H9 (cell line): ENCODE data around the gene RNASEH2B. TPM values are rescaled to one million over a fixed set of nuclear protein-coding genes. Genes with fewer than 3 reads are reported as not detected.

ENCODE experiments used
- DNase-seq: peaks from one replicate; pipeline ENCODE4 v3.0.0-alpha.2; 2017
- H2AFZ ChIP-seq: one replicate; pipeline ENCODE4 v1.6.1; 2013; ENCODE audit warnings: mild to moderate bottlenecking, low read length, control low read depth, moderate library complexity
- H2AK5ac ChIP-seq: 2 replicates; pipeline ENCODE4 v1.6.1; 2013; ENCODE audit warnings: low read length, control low read depth, mixed read lengths; ENCODE audit not compliant: insufficient read length
- H2BK120ac ChIP-seq: one replicate; pipeline ENCODE4 v1.6.1; 2013; ENCODE audit warnings: low read depth, mild to moderate bottlenecking, low read length, control low read depth, inconsistent platforms; ENCODE audit not compliant: poor library complexity, severe bottlenecking
- H2BK12ac ChIP-seq: 2 replicates; pipeline ENCODE4 v1.6.1; 2013; ENCODE audit warnings: low read length, control low read depth, mixed read lengths, low read depth; ENCODE audit not compliant: insufficient read length
- H2BK15ac ChIP-seq: 2 replicates; pipeline ENCODE4 v1.6.1; 2013; ENCODE audit warnings: low read depth, low read length, control low read depth
- H2BK20ac ChIP-seq: one replicate; pipeline ENCODE4 v1.6.1; 2013; ENCODE audit warnings: low read depth, mild to moderate bottlenecking, low read length, control low read depth, inconsistent platforms; ENCODE audit not compliant: poor library complexity, severe bottlenecking
- H2BK5ac ChIP-seq: 2 replicates; pipeline ENCODE4 v1.6.1; 2013; ENCODE audit warnings: low read length, control low read depth, mixed read lengths; ENCODE audit not compliant: insufficient read length
- H3K14ac ChIP-seq: 2 replicates; pipeline ENCODE4 v1.6.1; 2013; ENCODE audit warnings: low read length, control low read depth; ENCODE audit not compliant: insufficient read depth
- H3K18ac ChIP-seq: 2 replicates; pipeline ENCODE4 v1.6.1; 2013; ENCODE audit warnings: low read depth, mild to moderate bottlenecking, mixed read lengths, low read length, control low read depth; ENCODE audit not compliant: insufficient read length
- H3K23ac ChIP-seq: 2 replicates; pipeline ENCODE4 v1.6.1; 2013; ENCODE audit warnings: low read length, control low read depth, mixed read lengths, low read depth; ENCODE audit not compliant: insufficient read length
- H3K23me2 ChIP-seq: 2 replicates; pipeline ENCODE4 v1.6.1; 2013; ENCODE audit warnings: low read depth, mild to moderate bottlenecking, mixed read lengths, low read length, control low read depth; ENCODE audit not compliant: insufficient read length, poor library complexity, severe bottlenecking
- H3K27ac ChIP-seq: 2 replicates; pipeline ENCODE4 v1.5.1; 2013; ENCODE audit warnings: low read length, control low read depth, mixed read lengths, low read depth; ENCODE audit not compliant: insufficient read length
- H3K27me3 ChIP-seq: 2 replicates; pipeline ENCODE4 v1.6.1; 2013; ENCODE audit warnings: low read length, control low read depth, inconsistent platforms; ENCODE audit not compliant: insufficient read depth
- H3K4ac ChIP-seq: 2 replicates; pipeline ENCODE4 v1.6.1; 2013; ENCODE audit warnings: low read depth, mild to moderate bottlenecking, control low read depth, inconsistent platforms, low read length, moderate library complexity
- H3K4me1 ChIP-seq: 2 replicates; pipeline ENCODE4 v1.6.1; 2013; ENCODE audit warnings: low read length, control low read depth, inconsistent platforms; ENCODE audit not compliant: insufficient read depth
- H3K4me2 ChIP-seq: 2 replicates; pipeline ENCODE4 v1.6.1; 2013; ENCODE audit warnings: low read length, control low read depth, mixed read lengths; ENCODE audit not compliant: insufficient read length, insufficient read depth
- H3K56ac ChIP-seq: 2 replicates; pipeline ENCODE4 v1.6.1; 2013; ENCODE audit warnings: low read depth, mild to moderate bottlenecking, mixed read lengths, low read length, control low read depth; ENCODE audit not compliant: insufficient read length
- H3K79me1 ChIP-seq: 2 replicates; pipeline ENCODE4 v1.6.1; 2013; ENCODE audit warnings: low read depth, mild to moderate bottlenecking, moderate library complexity, low read length, control low read depth, inconsistent platforms; ENCODE audit not compliant: insufficient read depth, poor library complexity, severe bottlenecking
- H3K79me2 ChIP-seq: 2 replicates; pipeline ENCODE4 v1.6.1; 2013; ENCODE audit warnings: low read length, control low read depth, inconsistent platforms; ENCODE audit not compliant: insufficient read depth
- H3K9ac ChIP-seq: 2 replicates; pipeline ENCODE4 v1.6.1; 2013; ENCODE audit warnings: low read length, control low read depth, mixed read lengths; ENCODE audit not compliant: insufficient read length; ENCODE audit errors: extremely low read depth
- H3K9me3 ChIP-seq: one replicate; pipeline ENCODE4 v1.6.1; 2013; ENCODE audit warnings: low read depth, low read length, inconsistent platforms; ENCODE audit not compliant: control insufficient read depth
- H3T11ph ChIP-seq: one replicate; pipeline ENCODE4 v1.6.1; 2013; ENCODE audit warnings: mild to moderate bottlenecking, low read length, control low read depth, inconsistent platforms
- H4K20me1 ChIP-seq: one replicate; pipeline ENCODE4 v1.6.1; 2013; ENCODE audit not compliant: control insufficient read depth, insufficient read length, insufficient read depth
- H4K5ac ChIP-seq: 2 replicates; pipeline ENCODE4 v1.6.1; 2013; ENCODE audit warnings: low read depth, mild to moderate bottlenecking, mixed read lengths, low read length, control low read depth; ENCODE audit not compliant: insufficient read length
- H4K8ac ChIP-seq: replicated peaks from 2 replicates; pipeline ENCODE4 v1.6.1; 2013; ENCODE audit warnings: low read length, control low read depth, mixed read lengths, low read depth; ENCODE audit not compliant: insufficient read length
- H4K91ac ChIP-seq: 2 replicates; pipeline ENCODE4 v1.6.1; 2013; ENCODE audit warnings: low read depth, mild to moderate bottlenecking, moderate library complexity, mixed read lengths, low read length, control low read depth; ENCODE audit not compliant: insufficient read length
- H3K27ac Mint-ChIP-seq, 3 experiments: 2 replicates in 2 of 3; 3 replicates in 1 of 3; pipeline ENCODE4 v1.8.0; 2020 to 2021; ENCODE audit warnings: mixed read lengths in 3 of 3, mild to moderate bottlenecking in 1 of 3, moderate library complexity in 1 of 3
- H3K27me3 Mint-ChIP-seq: 2 replicates; pipeline ENCODE4 v1.8.0; 2021; ENCODE audit warnings: low read depth, mild to moderate bottlenecking, moderate library complexity, mixed read lengths
- H3K36me3 Mint-ChIP-seq, 3 experiments: 2 replicates in 2 of 3; 3 replicates in 1 of 3; pipeline ENCODE4 v1.8.0; 2020 to 2021; ENCODE audit warnings: low read depth in 3 of 3, mixed read lengths in 3 of 3; ENCODE audit not compliant: insufficient read depth in 1 of 3
- H3K4me1 Mint-ChIP-seq, 2 experiments: 2 replicates each; pipeline ENCODE4 v1.8.0; 2020; ENCODE audit warnings: mixed read lengths in 2 of 2
- H3K4me3 Mint-ChIP-seq, 2 experiments: 2 replicates in 1 of 2; 3 replicates in 1 of 2; pipeline ENCODE4 v1.8.0; 2020 to 2021; ENCODE audit warnings: mild to moderate bottlenecking in 2 of 2, mixed read lengths in 2 of 2, moderate library complexity in 1 of 2
- H3K9me3 Mint-ChIP-seq, 2 experiments: 2 replicates in 1 of 2; 3 replicates in 1 of 2; pipeline ENCODE4 v1.8.0; 2020; ENCODE audit warnings: mild to moderate bottlenecking in 2 of 2, mixed read lengths in 2 of 2, moderate library complexity in 1 of 2
- CTCF ChIP-seq: fragments of 200-600 bp; sonication (generic); conservative IDR thresholded peaks from 3 replicates; pipeline ENCODE4 v1.8.0; 2021; ENCODE audit warnings: antibody characterized with exemption, mild to moderate bottlenecking
- whole genome bisulfite sequencing: extraction: QIAGEN DNeasy Blood & Tissue Kit; methylation state at CpG from one replicate; pipeline ENCODE4 v1.1.7; 2013; ENCODE audit warnings: missing lambda C conversion rate, low lambda C conversion rate, mixed read lengths; ENCODE audit not compliant: insufficient read length; ENCODE audit errors: extremely low coverage; 5-methylcytosine and 5-hydroxymethylcytosine counted together
- total RNA-seq: library from RNA; stranded (reverse); gene quantifications from 2 replicates; pipeline ENCODE4 v1.2.1, GENCODE V29; 2021

The RNASEH2B gene
- total RNA-seq, 1 experiment from 2014 or later: 53.9 TPM

GRCh38 chr13:50940509-50940908 lies 30.9 kb downstream of the RNASEH2B start:
- TF ChIP-seq CTCF: no peak
- Histone ChIP-seq H2AK5ac (no peak overlapping the region), H3K23me2 (no peaks in the 10 kb centered on the region), H3K9ac (no peak overlapping the region), H3K18ac (no peak overlapping the region), H3K27me3 (no peaks in the 10 kb centered on the region), H3T11ph (no peak overlapping the region), H3K56ac (no peak overlapping the region), H2BK20ac (no peak overlapping the region), H3K23ac (no peak overlapping the region), H2BK120ac (no peak overlapping the region), H3K4me1 (no peaks in the 10 kb centered on the region; the same call in 1 of the 2 replicates), H3K9me3 (no peaks in the 10 kb centered on the region), H2BK15ac (no peak overlapping the region), H4K91ac (no peak overlapping the region), H2BK5ac (no peak overlapping the region), H4K8ac (no peak overlapping the region), H2AFZ (no peak overlapping the region), H3K79me1 (no peaks in the 10 kb centered on the region), H3K4ac (no peak overlapping the region), H4K20me1 (no peaks in the 10 kb centered on the region), H3K14ac (no peak overlapping the region), H4K5ac (no peak overlapping the region), H2BK12ac (no peak overlapping the region), H3K79me2 (no peaks in the 10 kb centered on the region), H3K4me2 (no peak overlapping the region), H3K27ac (no peak overlapping the region)
- Mint-ChIP-seq H3K27me3 (peaks cover 2% of the 10 kb centered on the region; the same call in 1 of the 2 replicates), H3K27ac (no peak overlapping the region), H3K9me3 (peaks cover 8 to 11% of the 10 kb centered on the region in 2 experiments; a peak in 3 of 5 replicates), H3K36me3 (peaks cover 23 to 37% (median 29%) of the 10 kb centered on the region in 3 experiments; a peak in 6 of 7 replicates), H3K4me3 (no peak overlapping the region), H3K4me1 (peaks cover 0 to 7% of the 10 kb centered on the region in 2 experiments; a peak in 2 of 4 replicates)
- no CpG with 5 or more reads among the region's 2 CpGs for WGBS
- DNase-seq: no peak
